ENCODE results near the gene FBXL17.

FBXL17 gene

GRCh38 chr5:108334225-108334624, 47.7 kb downstream of the FBXL17 start:
- no peak overlapping the region for H3K27ac ChIP-seq
- no peak for TF ChIP-seq CTCF (conservative IDR thresholded peaks at IDR 0.05)

GRCh38 chr5:108326982-108327381, 54.9 kb downstream of the FBXL17 start:
- no peak overlapping the region for H3K27ac ChIP-seq
- no peak for TF ChIP-seq CTCF (conservative IDR thresholded peaks at IDR 0.05)

GRCh38 chr5:108324886-108325285, 57.0 kb downstream of the FBXL17 start:
- no peak for TF ChIP-seq CTCF (conservative IDR thresholded peaks at IDR 0.05)
- H3K27ac ChIP-seq, result no peak overlapping the region

- no peak for TF ChIP-seq CTCF (conservative IDR thresholded peaks at IDR 0.05)
- no peak overlapping the region for H3K27ac ChIP-seq
These were observed 60.6 kb downstream of the FBXL17 start for GRCh38 chr5:108321341-108321740.

GRCh38 chr5:108320231-108320630, 61.7 kb downstream of the FBXL17 start:
- no peak overlapping the region for H3K27ac ChIP-seq
- no peak for TF ChIP-seq CTCF (conservative IDR thresholded peaks at IDR 0.05)

GRCh38 chr5:108315829-108316228, 66.1 kb downstream of the FBXL17 start:
- H3K27ac ChIP-seq, result peak overlapping the region; percentile 30; the same call in 1 of the 2 replicates
- no peak for TF ChIP-seq CTCF (conservative IDR thresholded peaks at IDR 0.05)

GRCh38 chr5:108312258-108312657, 69.6 kb downstream of the FBXL17 start:
- no peak overlapping the region for H3K27ac ChIP-seq
- no peak for TF ChIP-seq CTCF (conservative IDR thresholded peaks at IDR 0.05)

GRCh38 chr5:108311682-108312081, 70.2 kb downstream of the FBXL17 start:
- H3K27ac ChIP-seq, result no peak overlapping the region
- TF ChIP-seq CTCF (conservative IDR thresholded peaks at IDR 0.05), result no peak

Measured in VCaP (cell line).